GM15510 (cell line): ENCODE measurements around the gene AUTS2.

Experiments used
- POLR2A ChIP-seq: IDR thresholded peaks from 3 replicates; pipeline ENCODE4 v1.6.1; 2011; ENCODE audit warnings: borderline replicate concordance; ENCODE audit not compliant: insufficient read length; ENCODE audit errors: extremely low read depth

The AUTS2 gene

DNA sequence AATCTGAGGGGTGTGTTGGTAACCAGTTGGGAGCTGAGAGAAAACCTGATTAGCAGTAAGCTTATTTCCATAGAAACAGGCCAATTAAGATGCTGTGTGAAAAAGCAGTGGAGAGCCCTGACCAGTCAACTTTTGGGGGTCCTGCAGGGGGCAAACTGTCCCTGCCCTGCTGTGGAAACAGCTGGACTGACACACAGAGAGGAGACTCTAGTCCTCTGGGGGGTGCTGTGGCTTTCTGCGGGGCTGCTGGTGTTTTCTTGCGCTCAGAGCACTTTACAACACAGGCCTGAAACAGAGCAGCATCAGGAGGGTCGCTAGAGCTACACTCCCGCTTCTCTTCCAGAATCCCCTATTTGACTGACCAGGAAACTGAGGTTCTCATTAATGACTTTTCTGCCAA, 986.8 kb downstream of the AUTS2 start:
- TF ChIP-seq POLR2A, result no peak

DNA sequence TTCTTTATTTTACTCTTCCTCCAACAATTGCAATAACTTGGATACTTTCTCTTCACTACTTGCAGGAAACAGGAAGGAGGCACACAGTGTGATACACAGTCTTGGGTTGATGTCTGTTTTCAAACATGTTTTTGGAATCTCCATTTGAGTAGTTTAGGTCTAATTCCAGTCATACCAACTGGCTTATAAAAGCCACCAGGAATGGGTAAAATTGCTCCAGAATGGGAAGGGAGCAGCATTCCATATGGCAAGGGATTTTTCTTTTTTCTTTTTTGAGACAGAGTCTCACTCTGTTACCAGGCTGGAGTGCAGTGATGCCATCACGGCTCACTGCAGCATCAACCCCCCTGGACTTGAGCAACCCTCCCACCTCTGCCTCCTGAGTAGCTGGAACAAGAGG, 988.5 kb downstream of the AUTS2 start:
- TF ChIP-seq POLR2A, result no peak

GRCh38 chr7:70587739-70588138, 989.5 kb downstream of the AUTS2 start:
- no peak for TF ChIP-seq POLR2A

DNA sequence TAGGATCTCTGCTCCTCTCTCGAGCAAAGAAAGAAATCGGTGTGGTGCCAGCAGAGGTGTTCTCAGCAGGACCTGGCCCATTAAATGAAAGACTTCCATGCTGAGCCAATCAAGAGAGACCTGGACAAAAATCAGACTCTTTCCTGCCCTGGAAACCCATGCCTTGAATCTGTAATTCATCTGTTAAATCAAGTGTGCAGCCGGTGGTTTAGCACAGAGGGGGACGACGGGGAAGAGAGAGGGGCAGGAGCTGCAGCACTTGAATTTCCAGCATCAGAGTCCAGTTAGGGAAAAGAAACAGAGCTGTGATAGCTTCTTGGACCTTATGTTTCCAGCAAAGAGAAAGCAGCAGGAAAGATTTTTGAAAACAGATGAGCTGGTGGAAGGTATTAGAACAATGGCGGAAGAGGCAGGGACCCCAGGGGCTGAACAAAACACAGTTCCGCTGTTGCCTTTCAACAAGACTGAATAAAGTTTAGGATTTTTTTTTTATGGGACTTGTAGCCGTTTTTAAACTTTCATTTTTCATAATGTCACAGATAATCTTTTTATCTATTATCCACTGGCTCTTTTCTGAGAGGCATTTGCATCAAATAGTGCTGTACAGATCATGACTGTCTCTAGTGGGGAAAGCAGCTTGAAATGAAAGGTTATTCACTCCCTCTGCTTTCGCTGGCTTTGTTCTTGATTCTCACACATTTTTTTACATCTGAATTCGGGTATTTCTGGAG, 990.1 kb downstream of the AUTS2 start:
- TF ChIP-seq POLR2A, result no peak

- no peak for TF ChIP-seq POLR2A
Observed at GRCh38 chr7:70589010-70589409, 990.7 kb downstream of the AUTS2 start.

DNA sequence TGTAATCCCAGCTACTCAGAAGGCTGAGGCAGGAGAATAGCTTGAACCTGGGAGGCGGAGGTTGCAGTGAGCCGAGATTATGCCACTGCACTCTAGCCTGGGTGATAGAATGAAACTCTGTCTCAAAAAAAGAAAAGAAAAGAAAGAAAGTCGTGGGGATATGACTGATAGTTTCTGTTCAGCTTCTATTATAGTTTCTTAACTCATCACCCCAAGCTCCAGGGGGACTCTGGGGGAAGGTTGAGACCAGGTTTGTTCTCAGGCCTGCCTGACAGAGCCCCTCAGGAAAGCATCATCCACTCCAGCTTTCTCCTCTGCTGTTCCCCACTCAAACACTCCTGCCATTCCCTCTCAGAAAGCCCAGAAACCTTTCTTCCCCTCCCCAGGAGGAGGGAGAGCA, 991.3 kb downstream of the AUTS2 start:
- no peak for TF ChIP-seq POLR2A

DNA sequence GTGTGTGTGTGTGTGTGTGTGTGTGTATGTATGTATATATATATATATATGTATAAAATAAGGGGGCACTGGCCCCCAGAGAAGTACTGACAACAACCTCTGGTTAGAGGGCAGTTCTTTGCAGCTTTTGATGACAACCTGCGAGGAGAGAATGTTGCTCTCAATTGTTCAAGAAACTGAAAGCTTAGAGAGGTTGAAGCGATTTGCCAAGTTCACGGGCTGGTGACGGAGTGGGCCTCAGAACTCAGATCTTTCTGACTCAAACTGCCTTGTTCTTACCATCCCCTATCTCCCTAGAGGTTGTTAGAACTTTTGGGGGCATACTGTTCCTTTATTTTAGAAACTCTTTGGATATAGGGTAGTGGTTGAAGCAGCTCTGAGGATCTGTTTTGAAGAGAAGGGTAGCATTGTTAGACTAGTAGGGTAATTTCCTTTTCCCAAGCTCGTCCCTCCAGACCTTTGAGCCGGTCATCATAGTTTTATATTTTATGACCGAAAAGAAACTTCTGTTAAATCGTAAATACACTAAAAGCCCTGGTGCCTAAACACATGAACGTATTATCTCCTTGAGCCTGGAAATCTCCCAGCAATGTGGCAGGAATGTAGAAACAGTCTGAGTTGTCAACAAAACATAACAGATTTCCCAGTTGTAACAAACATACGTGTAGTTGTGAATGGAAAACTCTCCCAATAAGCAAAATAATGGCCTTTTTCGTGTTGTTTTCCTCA, 992.0 kb downstream of the AUTS2 start:
- no peak for TF ChIP-seq POLR2A

DNA sequence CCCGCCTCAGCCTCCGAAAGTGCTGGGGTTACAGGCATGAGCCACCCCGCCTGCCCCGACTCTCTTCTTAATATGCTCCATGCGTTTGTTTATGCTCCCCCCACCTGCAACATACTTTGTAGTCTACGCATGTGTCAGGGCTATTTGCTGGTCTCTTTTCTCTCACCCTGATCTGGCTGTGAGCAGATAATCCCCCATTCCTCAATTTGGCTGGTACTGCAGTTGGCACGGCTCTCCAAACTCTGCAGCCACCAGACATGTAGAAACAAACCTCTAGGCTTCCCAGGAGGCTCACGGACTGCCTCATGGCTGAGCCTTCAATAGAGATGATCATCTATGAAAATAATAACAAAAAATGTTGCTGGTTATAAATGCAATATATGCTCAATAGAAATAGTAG, 993.4 kb downstream of the AUTS2 start:
- TF ChIP-seq POLR2A, result no peak

DNA sequence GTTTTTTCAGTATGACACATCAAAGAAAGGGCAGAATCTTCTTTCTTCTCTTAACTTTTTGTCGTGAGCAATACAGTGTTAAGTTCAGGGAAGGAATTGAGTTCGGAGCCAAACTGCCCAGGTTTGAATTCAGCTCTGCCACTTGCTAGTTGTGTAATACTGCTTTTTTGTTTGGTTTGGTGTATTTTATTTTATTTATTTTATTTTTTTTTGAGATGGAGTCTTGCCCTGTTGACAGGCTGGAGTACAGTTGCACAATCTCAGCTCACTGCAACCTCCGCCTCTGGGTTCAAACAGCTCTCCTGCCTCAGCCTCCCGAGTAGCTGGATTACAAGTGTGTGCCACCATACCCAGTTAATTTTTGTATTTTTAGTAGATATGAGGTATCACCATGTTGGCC, 993.9 kb downstream of the AUTS2 start:
- no peak for TF ChIP-seq POLR2A

DNA sequence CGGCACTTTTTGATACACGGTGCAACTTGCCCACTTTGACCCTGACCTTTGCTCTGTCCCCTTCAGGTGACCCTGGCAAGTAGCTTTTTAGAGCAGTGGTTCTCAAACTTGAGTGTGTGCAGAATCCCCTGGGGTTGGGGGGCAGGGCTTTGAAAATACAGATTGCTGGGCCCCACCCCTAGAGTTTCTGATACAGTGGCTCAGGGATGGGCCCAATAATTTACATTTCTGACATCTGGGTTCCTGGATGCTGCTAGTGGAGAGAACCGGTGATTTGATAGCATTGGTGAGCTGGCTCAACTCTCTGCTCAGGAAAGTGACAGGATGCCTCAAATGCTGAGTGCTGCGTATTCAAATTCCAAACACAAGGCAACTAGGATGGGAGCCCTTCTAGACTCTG, 995.9 kb downstream of the AUTS2 start:
- no peak for TF ChIP-seq POLR2A

- TF ChIP-seq POLR2A, result no peak
Observed at GRCh38 chr7:70595370-70595754, 997.1 kb downstream of the AUTS2 start.

DNA sequence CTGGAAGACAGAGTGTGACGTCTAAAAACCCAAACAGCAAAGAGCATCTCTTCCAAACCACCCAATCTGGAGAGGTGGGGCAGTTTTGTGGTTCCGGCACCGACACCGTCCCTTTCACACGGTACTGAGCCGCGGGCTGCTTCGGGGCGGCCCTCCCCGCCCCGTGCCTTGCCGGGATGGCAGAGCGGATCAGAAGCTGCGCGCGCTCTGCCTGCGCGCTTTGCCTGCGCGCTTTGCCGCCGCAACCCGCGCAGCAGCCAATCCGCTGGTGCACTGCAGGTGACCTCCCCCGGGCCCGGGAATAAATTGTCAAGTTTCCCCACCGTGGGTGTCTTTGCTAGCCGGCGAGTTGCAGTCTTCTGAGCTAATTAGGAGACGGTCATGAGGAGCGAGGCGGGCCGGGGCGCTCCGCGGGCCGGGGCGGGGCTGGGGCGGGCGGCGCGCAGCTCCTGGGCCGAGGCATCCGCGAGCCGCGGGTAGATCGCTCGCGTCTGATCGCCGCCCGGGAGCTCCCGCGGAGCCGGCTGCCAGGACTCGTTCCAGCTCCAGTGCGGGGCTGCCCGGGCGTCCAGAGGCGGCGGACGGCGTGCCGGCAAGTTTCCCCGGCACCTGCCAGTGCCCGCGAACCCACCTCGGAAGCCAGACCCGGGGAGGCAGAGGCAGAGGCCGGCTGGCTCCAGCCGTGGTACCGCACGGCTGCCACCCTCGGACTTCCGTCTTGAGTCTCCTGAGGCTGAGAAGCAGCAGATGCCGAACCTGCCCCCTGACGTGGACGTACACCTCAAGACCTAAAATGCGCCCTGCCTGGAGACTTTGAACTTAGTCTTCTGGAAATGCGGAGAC, 997.7 kb downstream of the AUTS2 start:
- no peak for TF ChIP-seq POLR2A

- no peak for TF ChIP-seq POLR2A
Observed at GRCh38 chr7:70596598-70596913, 998.3 kb downstream of the AUTS2 start.

DNA sequence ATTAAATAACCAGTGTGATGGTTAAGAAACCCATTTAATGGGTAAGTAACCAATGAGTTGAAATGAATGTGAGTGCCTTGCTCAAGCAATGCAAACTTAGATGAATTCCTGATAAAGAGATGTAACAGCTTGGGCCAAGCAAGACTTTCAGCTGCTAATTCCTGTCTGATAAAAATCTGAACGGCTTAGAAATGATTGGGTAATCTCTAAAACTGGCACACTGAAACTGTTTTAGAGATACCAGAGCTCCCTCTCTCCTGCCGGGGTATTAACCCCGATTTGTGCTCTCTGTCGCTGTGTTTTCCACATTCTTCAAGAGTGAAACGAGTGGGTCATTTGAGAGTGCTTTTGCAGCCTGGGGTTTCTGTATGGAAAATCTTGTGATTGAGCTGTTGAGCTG, 998.8 kb downstream of the AUTS2 start:
- TF ChIP-seq POLR2A, result no peak

- no peak for TF ChIP-seq POLR2A
Observed at GRCh38 chr7:70598976-70599375, 1000.7 kb downstream of the AUTS2 start.

- no peak for TF ChIP-seq POLR2A
Observed at GRCh38 chr7:70599446-70600190, 1001.3 kb downstream of the AUTS2 start.

DNA sequence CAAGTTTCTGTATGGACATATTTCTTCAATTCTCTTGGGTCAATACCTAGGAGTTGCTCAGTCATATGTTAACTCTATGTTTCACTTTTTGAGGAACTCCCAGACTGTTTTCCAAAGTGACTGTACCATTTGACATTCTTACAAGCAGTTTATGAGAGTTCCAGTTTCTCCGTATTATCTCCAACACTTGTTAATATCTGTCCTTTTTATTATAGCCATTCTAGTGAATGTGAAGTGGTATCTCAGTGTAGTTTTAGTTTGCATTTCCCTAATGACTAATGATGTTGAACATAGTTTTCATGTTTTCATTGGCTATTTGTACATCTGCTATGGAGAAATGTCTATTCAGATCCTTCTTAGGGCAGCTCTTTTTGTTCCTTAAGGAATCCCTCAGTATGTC, 1002.7 kb downstream of the AUTS2 start:
- no peak for TF ChIP-seq POLR2A
